MM.1S (cell line): ENCODE measurements around the gene VSTM4.

Experiments
- DNase-seq: peaks from one replicate; pipeline ENCODE4 v3.0.0-alpha.2; 2015
- H2AFZ ChIP-seq: fragments of 300-600 bp; sonication (generic); 2 replicates; pipeline ENCODE4 v1.6.0; 2016; ENCODE audit warnings: antibody characterized with exemption, low read length
- H3F3A ChIP-seq: fragments of 300-600 bp; sonication (generic); 2 replicates; pipeline ENCODE4 v1.6.1; 2016; ENCODE audit warnings: mild to moderate bottlenecking, antibody characterized with exemption, low read length, moderate library complexity, mixed read lengths; ENCODE audit not compliant: insufficient read depth
- H3K27ac ChIP-seq: fragments of 300-600 bp; sonication (generic); 2 replicates; pipeline ENCODE4 v1.5.1; 2016; ENCODE audit warnings: mild to moderate bottlenecking, low read length
- H3K27me3 ChIP-seq: fragments of 300-600 bp; sonication (generic); replicated peaks from 2 replicates; pipeline ENCODE4 v1.6.0; 2016; ENCODE audit warnings: low read length; ENCODE audit not compliant: insufficient read depth
- H3K36me3 ChIP-seq: fragments of 300-600 bp; sonication (generic); replicated peaks from 2 replicates; pipeline ENCODE4 v1.6.1; 2016; ENCODE audit warnings: mild to moderate bottlenecking, low read length, mixed read lengths; ENCODE audit not compliant: insufficient read depth
- H3K4me1 ChIP-seq: fragments of 300-600 bp; sonication (generic); 2 replicates; pipeline ENCODE4 v1.6.1; 2016; ENCODE audit warnings: low read length, mixed read lengths
- H3K4me2 ChIP-seq: fragments of 300-600 bp; sonication (generic); 2 replicates; pipeline ENCODE4 v1.6.0; 2016; ENCODE audit warnings: low read depth, low read length
- H3K4me3 ChIP-seq: fragments of 300-600 bp; sonication (generic); 2 replicates; pipeline ENCODE4 v1.5.1; 2016; ENCODE audit warnings: low read length, mixed read lengths
- H3K79me2 ChIP-seq: fragments of 300-600 bp; sonication (generic); 2 replicates; pipeline ENCODE4 v1.6.1; 2016; ENCODE audit warnings: mixed run types, low read length, mixed read lengths
- H3K9ac ChIP-seq: fragments of 300-600 bp; sonication (generic); 2 replicates; pipeline ENCODE4 v1.6.1; 2016; ENCODE audit warnings: low read length, mixed read lengths
- H3K9me2 ChIP-seq: fragments of 300-600 bp; sonication (generic); replicated peaks from 2 replicates; pipeline ENCODE4 v1.6.1; 2016; ENCODE audit warnings: mild to moderate bottlenecking, low read length, mixed read lengths; ENCODE audit not compliant: insufficient read depth
- H3K9me3 ChIP-seq: fragments of 300-600 bp; sonication (generic); replicated peaks from 2 replicates; pipeline ENCODE4 v1.6.1; 2016; ENCODE audit warnings: mild to moderate bottlenecking, low read length, mixed read lengths; ENCODE audit not compliant: insufficient read depth
- H4K20me1 ChIP-seq: fragments of 300-600 bp; sonication (generic); 2 replicates; pipeline ENCODE4 v1.6.1; 2016; ENCODE audit warnings: mild to moderate bottlenecking, low read length, moderate library complexity, mixed read lengths; ENCODE audit not compliant: insufficient read depth
- CTCF ChIP-seq: fragments of 300-600 bp; sonication (generic); IDR thresholded peaks from 2 replicates; pipeline ENCODE4 v1.5.1; 2016; ENCODE audit warnings: antibody characterized with exemption, low read length, mixed read lengths
- EZH2 ChIP-seq: fragments of 300-600 bp; sonication (generic); optimal IDR thresholded peaks from 2 replicates; pipeline ENCODE3; 2017; ENCODE audit warnings: low read depth, mild to moderate bottlenecking, antibody characterized with exemption, low read length, mixed read lengths
- EZH2phosphoT487 ChIP-seq: fragments of 300-600 bp; sonication (generic); IDR thresholded peaks from 2 replicates; pipeline ENCODE4 v1.6.1; 2018; ENCODE audit warnings: antibody characterized with exemption, low read length

Gene VSTM4

GRCh38 chr10:49091450-49092210 lies 23.7 kb downstream of the VSTM4 start:
- no peaks in the 10 kb centered on the region for H4K20me1 ChIP-seq
- no peaks in the 10 kb centered on the region for H3K4me1 ChIP-seq
- no peak overlapping the region for H3K9ac ChIP-seq
- H3K79me2 ChIP-seq = no peaks in the 10 kb centered on the region
- H2AFZ ChIP-seq = no peak overlapping the region
- H3K4me3 ChIP-seq = no peak overlapping the region
- DNase-seq = no peak
- H3F3A ChIP-seq = no peaks in the 10 kb centered on the region
- H3K27ac ChIP-seq = no peak overlapping the region
- TF ChIP-seq EZH2 (no peak), CTCF (no peak), EZH2phosphoT487 (no peak)
- no peaks in the 10 kb centered on the region for H3K9me2 ChIP-seq
- no peaks in the 10 kb centered on the region for H3K36me3 ChIP-seq
- no peak overlapping the region for H3K4me2 ChIP-seq
- H3K27me3 ChIP-seq = no peaks in the 10 kb centered on the region
- H3K9me3 ChIP-seq = no peaks in the 10 kb centered on the region

GRCh38 chr10:49090696-49091380 lies 24.5 kb downstream of the VSTM4 start:
- Histone ChIP-seq H3K4me1 (no peaks in the 10 kb centered on the region), H3F3A (no peaks in the 10 kb centered on the region), H3K36me3 (no peaks in the 10 kb centered on the region), H3K27ac (no peak overlapping the region), H4K20me1 (no peaks in the 10 kb centered on the region), H3K4me3 (no peak overlapping the region), H3K27me3 (no peaks in the 10 kb centered on the region), H3K9me3 (no peaks in the 10 kb centered on the region), H3K9ac (no peak overlapping the region), H2AFZ (no peak overlapping the region), H3K4me2 (no peak overlapping the region), H3K9me2 (no peaks in the 10 kb centered on the region), H3K79me2 (no peaks in the 10 kb centered on the region)
- TF ChIP-seq EZH2 (no peak), EZH2phosphoT487 (no peak), CTCF (no peak)
- DNase-seq = no peak

- Histone ChIP-seq H3K4me3 (no peak overlapping the region), H3K4me2 (no peak overlapping the region), H2AFZ (no peak overlapping the region), H3K9me2 (no peaks in the 10 kb centered on the region), H3F3A (no peaks in the 10 kb centered on the region), H3K36me3 (no peaks in the 10 kb centered on the region), H3K27me3 (no peaks in the 10 kb centered on the region), H3K9ac (no peak overlapping the region), H3K4me1 (no peaks in the 10 kb centered on the region), H4K20me1 (no peaks in the 10 kb centered on the region), H3K27ac (no peak overlapping the region), H3K9me3 (no peaks in the 10 kb centered on the region), H3K79me2 (no peaks in the 10 kb centered on the region)
- TF ChIP-seq EZH2 = no peak
- no peak for TF ChIP-seq EZH2phosphoT487
- TF ChIP-seq CTCF = no peak
- no peak for DNase-seq
Measured at GRCh38 chr10:49090189-49090575, 25.1 kb downstream of the VSTM4 start.
